GM12873 (cell line): ENCODE results near the gene PAPPA2.

Experiments
- TF ChIP-seq, protein P1 (sequence below): IDR thresholded peaks from 2 replicates; pipeline ENCODE4 v1.5.1; 2012; ENCODE audit warnings: low read depth, mild to moderate bottlenecking, moderate library complexity, low read length, control low read depth; ENCODE audit not compliant: insufficient read depth; ENCODE audit errors: missing control alignments

PAPPA2 gene

DNA sequence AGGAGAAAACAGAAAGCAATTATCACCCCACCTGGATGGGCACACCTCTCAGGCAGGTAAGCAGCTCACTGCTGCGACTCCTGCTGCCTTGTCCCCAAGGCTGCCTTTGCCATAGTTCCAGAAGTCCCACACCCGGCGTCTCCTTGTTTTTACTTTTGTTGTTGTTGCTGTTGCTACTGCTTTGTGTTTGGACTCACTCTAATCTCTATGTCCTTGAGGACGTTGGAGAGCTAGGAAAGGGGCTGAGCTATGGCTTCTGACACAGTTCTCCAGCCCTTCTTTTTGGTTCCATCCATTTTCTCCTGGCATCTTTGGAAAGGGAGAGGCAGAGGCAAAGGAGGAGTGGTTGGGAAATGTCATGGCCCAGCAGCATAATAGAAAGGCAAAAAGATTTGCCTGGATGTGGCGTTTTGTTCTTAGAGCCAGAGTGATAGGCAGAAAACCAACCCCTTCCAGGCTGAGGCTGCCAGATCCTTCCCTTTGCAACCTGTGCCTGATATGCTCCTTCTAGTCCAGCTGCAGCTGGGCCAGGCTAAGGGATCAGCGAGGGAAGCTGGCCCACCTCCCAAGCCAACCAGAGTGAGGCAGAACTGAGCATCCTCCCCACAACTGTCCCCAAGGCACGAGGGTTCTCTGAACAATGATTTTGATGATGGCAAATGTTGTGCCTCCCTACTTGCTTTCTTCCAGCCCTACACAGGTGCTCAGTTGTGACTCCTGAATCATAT, 430.8 kb downstream of the PAPPA2 start:
- TF ChIP-seq, protein P1, sequence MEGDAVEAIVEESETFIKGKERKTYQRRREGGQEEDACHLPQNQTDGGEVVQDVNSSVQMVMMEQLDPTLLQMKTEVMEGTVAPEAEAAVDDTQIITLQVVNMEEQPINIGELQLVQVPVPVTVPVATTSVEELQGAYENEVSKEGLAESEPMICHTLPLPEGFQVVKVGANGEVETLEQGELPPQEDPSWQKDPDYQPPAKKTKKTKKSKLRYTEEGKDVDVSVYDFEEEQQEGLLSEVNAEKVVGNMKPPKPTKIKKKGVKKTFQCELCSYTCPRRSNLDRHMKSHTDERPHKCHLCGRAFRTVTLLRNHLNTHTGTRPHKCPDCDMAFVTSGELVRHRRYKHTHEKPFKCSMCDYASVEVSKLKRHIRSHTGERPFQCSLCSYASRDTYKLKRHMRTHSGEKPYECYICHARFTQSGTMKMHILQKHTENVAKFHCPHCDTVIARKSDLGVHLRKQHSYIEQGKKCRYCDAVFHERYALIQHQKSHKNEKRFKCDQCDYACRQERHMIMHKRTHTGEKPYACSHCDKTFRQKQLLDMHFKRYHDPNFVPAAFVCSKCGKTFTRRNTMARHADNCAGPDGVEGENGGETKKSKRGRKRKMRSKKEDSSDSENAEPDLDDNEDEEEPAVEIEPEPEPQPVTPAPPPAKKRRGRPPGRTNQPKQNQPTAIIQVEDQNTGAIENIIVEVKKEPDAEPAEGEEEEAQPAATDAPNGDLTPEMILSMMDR: no peak

DNA sequence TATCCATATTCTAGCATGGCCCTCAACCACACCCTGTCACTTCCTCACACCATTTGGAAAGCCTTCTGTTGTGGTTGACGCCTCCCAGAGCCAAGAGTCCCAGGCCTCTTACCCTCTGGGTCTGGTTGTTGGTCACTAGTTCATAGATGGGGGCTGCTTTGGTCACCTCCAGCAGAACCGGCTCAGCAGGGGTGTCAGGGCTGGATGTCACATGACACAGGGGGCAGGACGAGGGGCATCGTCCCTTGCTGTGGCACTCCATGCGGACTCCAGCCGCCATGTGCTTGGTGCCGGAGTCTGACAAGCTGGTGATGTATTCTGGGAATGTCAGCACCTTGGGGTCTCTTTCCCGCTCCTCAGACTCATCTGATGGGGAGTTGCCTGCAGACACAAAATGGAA, 431.5 kb downstream of the PAPPA2 start:
- TF ChIP-seq, protein P1: no peak
